GM18951 (cell line): ENCODE data around the gene PPP1R16B.
"Not testable (repeated sequence)": the region's sequence is repeated elsewhere in the genome, so short reads cannot be mapped to it uniquely, and the experiment has no call there.

ENCODE experiments used
- POLR2A ChIP-seq: IDR thresholded peaks from 4 replicates; pipeline ENCODE4 v1.6.1; 2011; ENCODE audit warnings: mild to moderate bottlenecking; ENCODE audit not compliant: insufficient read length, insufficient read depth; ENCODE audit errors: extremely low read depth
- in situ Hi-C: fragments of 300-500 bp; cut with MboI; formaldehyde crosslinking; loops from one replicate; pipeline ENCODE4 v1.12.0; 2022; ENCODE audit warnings: low sequenced_read_pairs, mixed read lengths, inconsistent platforms; ENCODE audit not compliant: unreplicated experiment

Gene PPP1R16B

GRCh38 chr20:38856570-38856969, 51.1 kb downstream of the PPP1R16B start:
- in situ Hi-C loops = no loop called here
- no peak for TF ChIP-seq POLR2A

GRCh38 chr20:38857703-38858102, 52.2 kb downstream of the PPP1R16B start:
- TF ChIP-seq POLR2A = no peak
- in situ Hi-C loops = no loop called here

- in situ Hi-C loops = no loop called here
- no peak for TF ChIP-seq POLR2A
Observed at GRCh38 chr20:38859070-38859690, 53.7 kb downstream of the PPP1R16B start.

GRCh38 chr20:38859857-38860256, 54.4 kb downstream of the PPP1R16B start:
- in situ Hi-C loops = not testable (repeated sequence)

- in situ Hi-C loops = no loop called here
- no peak for TF ChIP-seq POLR2A
Observed at GRCh38 chr20:38861071-38861401, 55.5 kb downstream of the PPP1R16B start.

- in situ Hi-C loops = no loop called here
- no peak for TF ChIP-seq POLR2A
Observed at GRCh38 chr20:38862226-38862625, 56.7 kb downstream of the PPP1R16B start.

GRCh38 chr20:38863024-38863851, 57.7 kb downstream of the PPP1R16B start:
- no peak for TF ChIP-seq POLR2A
- in situ Hi-C loops = no loop called here

- TF ChIP-seq POLR2A = no peak
- in situ Hi-C loops = no loop called here
Observed at GRCh38 chr20:38864662-38865061, 59.2 kb downstream of the PPP1R16B start.

- in situ Hi-C loops = no loop called here
- no peak for TF ChIP-seq POLR2A
Observed at GRCh38 chr20:38866265-38867061, 61.0 kb downstream of the PPP1R16B start.

GRCh38 chr20:38867062-38867359, 61.5 kb downstream of the PPP1R16B start:
- TF ChIP-seq POLR2A = no peak
- in situ Hi-C loops = no loop called here

GRCh38 chr20:38870733-38871559, 65.4 kb downstream of the PPP1R16B start:
- no peak for TF ChIP-seq POLR2A
- in situ Hi-C loops = loop anchor here (10.0 kb wide), 1 partner anchor 66 kb away; the partner anchor contains the start of gene PPP1R16B

- in situ Hi-C loops = loop anchor here (10.0 kb wide), 1 partner anchor 67 kb away; the partner anchor contains the start of gene PPP1R16B
- no peak for TF ChIP-seq POLR2A
Observed at GRCh38 chr20:38871560-38871953, 66.1 kb downstream of the PPP1R16B start.

- no peak for TF ChIP-seq POLR2A
- in situ Hi-C loops = loop anchor here (10.0 kb wide), 1 partner anchor 67 kb away; the partner anchor contains the start of gene PPP1R16B
Observed at GRCh38 chr20:38872036-38872435, 66.5 kb downstream of the PPP1R16B start.

- TF ChIP-seq POLR2A = no peak
- in situ Hi-C loops = loop anchor here (10.0 kb wide), 1 partner anchor 68 kb away; the partner anchor contains the start of gene PPP1R16B
Observed at GRCh38 chr20:38872491-38873049, 67.1 kb downstream of the PPP1R16B start.
